ENCODE results near the gene TSR3. TPM values are rescaled to one million over a fixed set of nuclear protein-coding genes. Genes with fewer than 3 reads are reported as not detected.

Gene TSR3
- total RNA-seq, 1 experiment from 2014 or later = 88.1 TPM

DNA sequence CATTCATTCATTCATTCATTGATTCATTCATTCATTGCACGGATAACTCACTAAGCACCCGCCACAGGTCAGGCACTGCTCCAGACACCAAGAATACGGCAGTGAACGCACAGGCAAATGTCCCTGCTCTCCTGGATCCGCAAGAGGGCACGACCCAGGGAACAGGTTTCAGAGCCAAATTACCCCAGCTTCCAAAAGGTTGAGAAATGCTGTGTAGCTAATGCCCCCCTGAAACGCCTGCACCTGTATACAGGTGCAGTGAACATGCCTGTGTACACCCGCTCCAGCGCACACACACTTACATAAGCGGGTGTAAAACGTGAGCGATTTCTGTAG, 51.8 kb downstream of the TSR3 start:
- in situ Hi-C loops (cut with HindIII; ENCODE audit: low sequenced_read_pairs) = no loop called here
- no peak for DNase-seq (ENCODE audit: low spot score)

Other genes with a start within 250 kb of the TSR3 start
- gene CACNA1H, start 198.8 kb downstream of the TSR3 start, total RNA-seq (2014; rRNA removed; shearing (Covaris generic)) = 14.8 and 21.8 TPM in 2 replicates
- gene TPSG1, start 126.6 kb downstream of the TSR3 start, total RNA-seq (2014; rRNA removed; shearing (Covaris generic)) = not detected in 2 replicates
- gene TPSB2, start 121.7 kb downstream of the TSR3 start, total RNA-seq (2014; rRNA removed; shearing (Covaris generic)) = not detected in 2 replicates
- gene TPSAB1, start 111.2 kb downstream of the TSR3 start, total RNA-seq (2014; rRNA removed; shearing (Covaris generic)) = not detected in 2 replicates
- gene TPSD1, start 95.8 kb downstream of the TSR3 start, total RNA-seq (2014; rRNA removed; shearing (Covaris generic)) = not detected in 2 replicates
- 120 and 144 TPM in 2 replicates for gene UBE2I, start 42.2 kb downstream of the TSR3 start, total RNA-seq (2014; rRNA removed; shearing (Covaris generic))
- gene BAIAP3, start 18.2 kb downstream of the TSR3 start, total RNA-seq (2014; rRNA removed; shearing (Covaris generic)) = 0.25 and 2.0 TPM in 2 replicates
- 48.6 and 51.1 TPM in 2 replicates for gene GNPTG, start 53 bp upstream of the TSR3 start, total RNA-seq (2014; rRNA removed; shearing (Covaris generic))
- 8.2 and 11.1 TPM in 2 replicates for gene UNKL, start 62.8 kb upstream of the TSR3 start, total RNA-seq (2014; rRNA removed; shearing (Covaris generic))
- 40.5 and 46.6 TPM in 2 replicates for gene UQCC4, start 68.9 kb upstream of the TSR3 start, total RNA-seq (2014; rRNA removed; shearing (Covaris generic))
- gene PERCC1, start 79.2 kb upstream of the TSR3 start, total RNA-seq (2014; rRNA removed; shearing (Covaris generic)) = not detected in 2 replicates
- 0.75 TPM in 1 of 2 replicates, not detected in the other for gene CCDC154, start 92.7 kb upstream of the TSR3 start, total RNA-seq (2014; rRNA removed; shearing (Covaris generic))
- 195 and 203 TPM in 2 replicates for gene CLCN7, start 123.2 kb upstream of the TSR3 start, total RNA-seq (2014; rRNA removed; shearing (Covaris generic))
- 0.61 TPM in 1 of 2 replicates, not detected in the other for gene PTX4, start 137.1 kb upstream of the TSR3 start, total RNA-seq (2014; rRNA removed; shearing (Covaris generic))
- 86.9 and 97.8 TPM in 2 replicates for gene TELO2, start 141.5 kb upstream of the TSR3 start, total RNA-seq (2014; rRNA removed; shearing (Covaris generic))
- gene TMEM204, start 181.8 kb upstream of the TSR3 start, total RNA-seq (2014; rRNA removed; shearing (Covaris generic)) = not detected in 2 replicates

Data from G401 (cell line).